GM21515 (cell line): ENCODE results near the gene HAGHL.
"Not testable (repeated sequence)": the region's sequence is repeated elsewhere in the genome, so short reads cannot be mapped to it uniquely, and the experiment has no call there.

ENCODE experiments used
- ATAC-seq: cut with Tn5 transposase; IDR thresholded peaks from one replicate; pipeline ENCODE4 v1.9.1; 2021; ENCODE audit not compliant: unreplicated experiment

HAGHL gene

GRCh38 chr16:706189-707061, 20.5 kb upstream of the HAGHL start:
- ATAC-seq: no peak

GRCh38 chr16:707062-707538, 19.8 kb upstream of the HAGHL start:
- no peak for ATAC-seq

GRCh38 chr16:708019-708418, 18.9 kb upstream of the HAGHL start:
- no peak for ATAC-seq

GRCh38 chr16:708959-709358, 17.9 kb upstream of the HAGHL start:
- no peak for ATAC-seq

- no peak for ATAC-seq
Measured at GRCh38 chr16:709566-710499, 17.1 kb upstream of the HAGHL start.

- no peak for ATAC-seq
Measured at GRCh38 chr16:710500-711075, 16.3 kb upstream of the HAGHL start.

GRCh38 chr16:711084-711483, 15.8 kb upstream of the HAGHL start:
- ATAC-seq: no peak

- ATAC-seq: no peak
Measured at GRCh38 chr16:711548-712320, 15.2 kb upstream of the HAGHL start.

GRCh38 chr16:712740-713250, 14.1 kb upstream of the HAGHL start:
- not testable (repeated sequence) for ATAC-seq

- ATAC-seq: no peak
Measured at GRCh38 chr16:714079-714478, 12.8 kb upstream of the HAGHL start.

GRCh38 chr16:714558-715476, 12.1 kb upstream of the HAGHL start, which contains the start of gene METRN:
Gene METRN, plus strand, starts transcription at chr16:715118. Its CDS starts 172 bp downstream, at chr16:715290.
- peak; percentile 60 for ATAC-seq

GRCh38 chr16:715477-716199, 11.3 kb upstream of the HAGHL start:
- peak; percentile 3 for ATAC-seq

GRCh38 chr16:716200-716568, 10.7 kb upstream of the HAGHL start:
- no peak for ATAC-seq

GRCh38 chr16:716768-717325, 10.1 kb upstream of the HAGHL start:
- no peak for ATAC-seq

- ATAC-seq: no peak
Measured at GRCh38 chr16:717450-718245, 9.3 kb upstream of the HAGHL start.

GRCh38 chr16:718389-718788, 8.5 kb upstream of the HAGHL start:
- ATAC-seq: no peak

GRCh38 chr16:718922-719321, 8.0 kb upstream of the HAGHL start:
- ATAC-seq: no peak
